ENCODE results near the gene CREB5. TPM values are rescaled to one million over a fixed set of nuclear protein-coding genes. Genes with fewer than 3 reads are reported as not detected.

The CREB5 gene
- total and polyA plus RNA-seq, 3 donors from 2014 or later = 2.0 to 2.9 (median 2.9) TPM

DNA sequence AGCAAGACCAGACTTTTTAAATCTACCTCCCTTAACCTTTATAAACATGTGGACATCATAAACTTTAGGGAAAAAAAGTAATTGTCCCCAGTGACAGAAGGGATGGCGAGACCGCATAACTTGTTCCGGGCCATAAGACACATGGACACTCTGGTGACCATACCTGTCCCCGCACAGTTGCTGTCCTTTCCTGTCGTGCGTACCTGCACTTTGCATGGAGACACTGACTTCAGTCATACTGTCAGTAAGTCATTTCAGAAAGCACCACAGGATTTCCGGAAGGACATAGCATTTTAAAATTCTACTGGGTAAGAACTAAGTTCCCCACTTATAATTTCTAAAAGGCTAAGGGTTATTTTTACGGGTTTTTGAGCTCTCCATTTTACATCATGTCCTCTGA is 120.9 kb downstream of the CREB5 start:
- Histone ChIP-seq H3K27ac (peak overlapping the region in 1 of 2 donors; percentile 63), H3K9me3 (no peaks in the 10 kb centered on the region), H3K4me3 (no peak overlapping the region), H3K4me1 (peaks cover 20% of the 10 kb centered on the region), H3K36me3 (ENCODE audit: low read depth, missing control alignments) (no peaks in the 10 kb centered on the region), H3K27me3 (no peaks in the 10 kb centered on the region)
- TF ChIP-seq, protein P1, sequence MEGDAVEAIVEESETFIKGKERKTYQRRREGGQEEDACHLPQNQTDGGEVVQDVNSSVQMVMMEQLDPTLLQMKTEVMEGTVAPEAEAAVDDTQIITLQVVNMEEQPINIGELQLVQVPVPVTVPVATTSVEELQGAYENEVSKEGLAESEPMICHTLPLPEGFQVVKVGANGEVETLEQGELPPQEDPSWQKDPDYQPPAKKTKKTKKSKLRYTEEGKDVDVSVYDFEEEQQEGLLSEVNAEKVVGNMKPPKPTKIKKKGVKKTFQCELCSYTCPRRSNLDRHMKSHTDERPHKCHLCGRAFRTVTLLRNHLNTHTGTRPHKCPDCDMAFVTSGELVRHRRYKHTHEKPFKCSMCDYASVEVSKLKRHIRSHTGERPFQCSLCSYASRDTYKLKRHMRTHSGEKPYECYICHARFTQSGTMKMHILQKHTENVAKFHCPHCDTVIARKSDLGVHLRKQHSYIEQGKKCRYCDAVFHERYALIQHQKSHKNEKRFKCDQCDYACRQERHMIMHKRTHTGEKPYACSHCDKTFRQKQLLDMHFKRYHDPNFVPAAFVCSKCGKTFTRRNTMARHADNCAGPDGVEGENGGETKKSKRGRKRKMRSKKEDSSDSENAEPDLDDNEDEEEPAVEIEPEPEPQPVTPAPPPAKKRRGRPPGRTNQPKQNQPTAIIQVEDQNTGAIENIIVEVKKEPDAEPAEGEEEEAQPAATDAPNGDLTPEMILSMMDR (IDR thresholded peaks at IDR 0.05) = no peak
- TF ChIP-seq POLR2A (IDR thresholded peaks at IDR 0.05) = no peak
- no peak for DNase-seq
- WGBS, 2 donors = 81 to 94% methylated on average over 8 of the region's 8 CpGs
- intact Hi-C loops (cut with DNase I; ENCODE audit: low total_unique reads) = no loop called here

DNA sequence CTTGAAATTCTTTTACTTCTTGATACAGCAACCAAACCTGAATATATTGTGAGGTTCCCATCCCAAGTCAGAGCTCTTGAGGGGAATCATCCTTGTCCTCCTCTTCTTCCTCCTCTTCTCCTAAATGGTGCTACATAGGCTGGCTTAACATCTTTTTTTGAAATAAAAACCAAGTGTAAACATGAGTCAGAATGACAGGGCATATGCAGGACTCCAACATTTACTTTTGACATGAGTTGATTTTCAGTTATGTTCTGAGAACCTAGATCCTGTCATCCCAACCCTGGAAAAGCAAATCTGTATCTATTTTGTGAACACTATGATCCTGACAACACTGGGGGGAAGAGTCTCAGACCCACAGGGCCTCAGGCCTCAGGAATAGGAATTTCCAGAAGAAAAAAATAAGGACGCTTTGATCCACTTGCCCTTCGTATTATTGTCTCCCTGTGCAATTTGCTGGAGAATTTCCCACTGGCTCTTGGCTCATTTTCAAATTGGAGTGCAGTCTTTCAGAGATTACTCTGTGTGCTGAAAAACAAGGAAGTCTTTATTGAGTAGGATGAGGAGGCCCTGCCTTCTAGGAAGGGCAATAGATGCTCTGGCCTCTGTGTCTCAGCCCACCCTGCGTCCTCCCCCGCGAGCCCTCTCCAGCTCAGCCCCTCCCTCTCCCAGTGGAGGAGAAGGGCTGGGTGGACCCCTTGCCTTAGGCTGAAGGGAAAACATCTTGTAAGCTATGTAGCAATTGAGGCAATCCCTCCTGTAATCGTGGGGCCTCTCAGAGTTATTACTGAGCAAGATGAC is 121.6 kb downstream of the CREB5 start:
- DNase-seq = peak; percentile 77
- intact Hi-C loops (cut with DNase I; ENCODE audit: low total_unique reads) = no loop called here
- peaks cover 20% of the 10 kb centered on the region for H3K4me1 ChIP-seq
- H3K27me3 ChIP-seq = no peaks in the 10 kb centered on the region
- TF ChIP-seq, protein P1 (IDR thresholded peaks at IDR 0.05) = no peak
- no peak for TF ChIP-seq POLR2A (IDR thresholded peaks at IDR 0.05)
- 30 to 36% methylated on average over 6 of the region's 6 CpGs for WGBS, 2 donors
- H3K4me3 ChIP-seq = no peak overlapping the region
- H3K9me3 ChIP-seq = no peaks in the 10 kb centered on the region
- peak overlapping the region; percentile 9 to 63 for H3K27ac ChIP-seq
- no peaks in the 10 kb centered on the region for H3K36me3 ChIP-seq (ENCODE audit: low read depth, missing control alignments)

DNA sequence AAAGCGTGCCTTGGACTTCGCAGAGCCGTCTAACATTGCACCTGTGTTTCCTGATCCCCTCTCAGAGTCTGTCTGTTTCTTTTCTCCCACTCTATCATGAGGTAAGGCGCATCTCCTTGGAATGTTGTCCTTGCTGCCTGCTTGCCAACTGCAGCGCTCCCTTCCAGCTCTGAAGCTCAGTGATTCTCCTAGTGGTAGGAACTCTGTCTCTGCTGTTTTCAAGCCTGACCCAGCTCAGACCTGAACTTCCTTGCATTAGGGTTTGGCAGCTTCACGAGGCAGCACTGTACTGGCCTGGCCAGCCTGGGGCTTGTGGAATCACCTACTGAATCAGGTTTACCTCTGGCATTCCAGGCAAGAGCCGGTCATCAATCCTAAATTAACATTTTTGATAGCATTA is 123.9 kb downstream of the CREB5 start:
- TF ChIP-seq, protein P1 (IDR thresholded peaks at IDR 0.05) = peak in 2 of 3 experiments; percentile 19 to 27
- TF ChIP-seq POLR2A (IDR thresholded peaks at IDR 0.05) = no peak
- Histone ChIP-seq H3K9me3 (no peaks in the 10 kb centered on the region), H3K4me1 (peaks cover 11% of the 10 kb centered on the region), H3K27ac (no peak overlapping the region), H3K36me3 (ENCODE audit: low read depth, missing control alignments) (no peaks in the 10 kb centered on the region), H3K27me3 (no peaks in the 10 kb centered on the region), H3K4me3 (no peak overlapping the region)
- DNase-seq = peak; percentile 50
- 53 to 59% methylated on average over 7 of the region's 7 CpGs for WGBS, 2 donors
- intact Hi-C loops (cut with DNase I; ENCODE audit: low total_unique reads) = no loop called here

DNA sequence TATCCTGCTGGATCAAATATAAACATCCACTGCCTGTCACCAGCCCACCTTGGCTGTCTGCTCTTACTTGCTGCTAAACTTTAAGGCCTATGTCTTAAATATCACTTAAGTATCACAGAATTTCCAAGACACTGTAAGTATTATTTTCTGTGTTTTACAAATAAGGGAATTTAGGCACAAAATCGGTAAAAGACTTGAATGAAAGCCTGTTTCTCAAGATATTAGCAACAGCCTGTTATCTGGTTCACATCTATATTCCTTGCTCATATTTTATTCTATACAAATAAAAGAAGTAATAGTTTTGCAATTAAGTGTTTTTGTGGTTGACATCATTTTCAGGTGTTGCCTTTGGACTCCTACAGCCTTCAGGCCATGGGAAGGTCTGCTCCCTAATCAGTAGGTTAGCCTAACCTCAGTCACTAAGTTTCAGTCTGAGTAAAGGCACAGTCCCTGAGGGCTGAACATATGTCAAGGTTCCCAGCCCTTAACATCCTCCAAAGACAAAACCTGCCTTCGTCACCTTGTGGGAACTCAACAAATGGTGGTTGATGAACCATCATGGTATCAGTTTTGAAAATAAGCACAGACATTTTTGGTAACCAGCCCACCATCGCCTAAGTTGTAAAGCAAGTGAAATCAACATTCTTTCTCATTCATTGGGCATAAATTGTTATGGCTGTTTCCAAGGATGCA is 127.1 kb downstream of the CREB5 start:
- Histone ChIP-seq H3K9me3 (no peaks in the 10 kb centered on the region), H3K4me3 (no peak overlapping the region), H3K36me3 (ENCODE audit: low read depth, missing control alignments) (no peaks in the 10 kb centered on the region), H3K4me1 (peaks cover 1% of the 10 kb centered on the region), H3K27me3 (no peaks in the 10 kb centered on the region), H3K27ac (no peak overlapping the region)
- intact Hi-C loops (cut with DNase I; ENCODE audit: low total_unique reads) = no loop called here
- no peak for DNase-seq
- TF ChIP-seq, protein P1 (IDR thresholded peaks at IDR 0.05) = no peak
- TF ChIP-seq POLR2A (IDR thresholded peaks at IDR 0.05) = no peak
- WGBS, 2 donors = 98% methylated on average over 3 of the region's 3 CpGs
